Right atrium auricular region (tissue), 2 donors: Measurements from ENCODE around the gene NTNG1. TPM values are rescaled to one million over a fixed set of nuclear protein-coding genes. Genes with fewer than 3 reads are reported as not detected.

Experiments used
- DNase-seq: peaks from one replicate; pipeline ENCODE4 v3.0.0-alpha.2; 2019; ENCODE audit warnings: low spot score
- H3K27ac ChIP-seq, 2 donors: fragments of 200-600 bp; sonication (generic); 1 replicate in 1 of 2; 2 replicates in 1 of 2; pipeline ENCODE4 v1.5.1; 2016 to 2019
- H3K27me3 ChIP-seq, 2 donors: fragments of 200-600 bp; sonication (generic); one replicate each; pipeline versions ENCODE4 v1.5.1 to v1.6.0; 2017 to 2019
- H3K36me3 ChIP-seq: fragments of 200-600 bp; sonication (generic); one replicate; pipeline ENCODE4 v1.5.1; 2016
- H3K4me1 ChIP-seq, 2 donors: fragments of 200-600 bp; sonication (generic); one replicate each; pipeline versions ENCODE4 v1.5.1 to v1.6.0; 2017 to 2019
- H3K4me3 ChIP-seq, 2 donors: fragments of 200-600 bp; sonication (generic); 1 replicate in 1 of 2; 2 replicates in 1 of 2; pipeline ENCODE4 v1.5.1; 2017 to 2019; ENCODE audit warnings: mild to moderate bottlenecking in 1 of 2, moderate library complexity in 1 of 2
- H3K9me3 ChIP-seq, 2 donors: fragments of 200-600 bp; sonication (generic); one replicate each; pipeline ENCODE4 v1.5.1; 2019
- total RNA-seq, 2 donors: library from RNA; depleted of rRNA; stranded (reverse); fragments of >200 nt; gene quantifications; one replicate each; pipeline ENCODE4 v1.1.0, GENCODE V29; 2016
- TF ChIP-seq, protein P1 (sequence below), 2 donors: fragments of 200-600 bp; sonication (generic); IDR thresholded peaks; one replicate each; pipeline ENCODE4 v1.5.1; 2019; ENCODE audit warnings: antibody characterized with exemption in 2 of 2

Gene NTNG1
- total RNA-seq, 2 donors from 2014 or later = 1.8 to 2.6 TPM

DNA sequence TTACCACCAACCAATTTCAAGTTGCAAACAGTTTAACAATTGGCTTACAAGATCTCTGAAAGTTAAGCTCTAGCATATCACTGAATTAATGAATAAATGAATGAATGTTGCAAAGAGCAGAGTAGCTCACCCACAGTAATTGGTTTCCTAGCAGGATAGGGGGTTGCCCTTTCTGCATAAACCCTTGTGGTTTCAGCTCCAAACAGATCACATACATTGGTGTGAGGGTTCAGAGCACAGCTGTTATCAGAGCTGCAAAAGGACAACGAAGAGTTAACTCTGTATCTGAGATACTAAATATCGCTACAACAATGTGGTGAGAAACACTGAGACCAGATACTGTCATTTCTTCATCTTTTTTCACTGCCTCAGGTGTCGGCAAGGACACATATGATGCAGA is 46.6 kb downstream of the NTNG1 start:
- H3K4me3 ChIP-seq = no peak overlapping the region
- DNase-seq = no peak
- H3K4me1 ChIP-seq = no peaks in the 10 kb centered on the region
- H3K9me3 ChIP-seq = no peaks in the 10 kb centered on the region
- no peaks in the 10 kb centered on the region for H3K36me3 ChIP-seq
- no peaks in the 10 kb centered on the region for H3K27me3 ChIP-seq
- no peak overlapping the region for H3K27ac ChIP-seq
- TF ChIP-seq, protein P1, sequence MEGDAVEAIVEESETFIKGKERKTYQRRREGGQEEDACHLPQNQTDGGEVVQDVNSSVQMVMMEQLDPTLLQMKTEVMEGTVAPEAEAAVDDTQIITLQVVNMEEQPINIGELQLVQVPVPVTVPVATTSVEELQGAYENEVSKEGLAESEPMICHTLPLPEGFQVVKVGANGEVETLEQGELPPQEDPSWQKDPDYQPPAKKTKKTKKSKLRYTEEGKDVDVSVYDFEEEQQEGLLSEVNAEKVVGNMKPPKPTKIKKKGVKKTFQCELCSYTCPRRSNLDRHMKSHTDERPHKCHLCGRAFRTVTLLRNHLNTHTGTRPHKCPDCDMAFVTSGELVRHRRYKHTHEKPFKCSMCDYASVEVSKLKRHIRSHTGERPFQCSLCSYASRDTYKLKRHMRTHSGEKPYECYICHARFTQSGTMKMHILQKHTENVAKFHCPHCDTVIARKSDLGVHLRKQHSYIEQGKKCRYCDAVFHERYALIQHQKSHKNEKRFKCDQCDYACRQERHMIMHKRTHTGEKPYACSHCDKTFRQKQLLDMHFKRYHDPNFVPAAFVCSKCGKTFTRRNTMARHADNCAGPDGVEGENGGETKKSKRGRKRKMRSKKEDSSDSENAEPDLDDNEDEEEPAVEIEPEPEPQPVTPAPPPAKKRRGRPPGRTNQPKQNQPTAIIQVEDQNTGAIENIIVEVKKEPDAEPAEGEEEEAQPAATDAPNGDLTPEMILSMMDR (IDR thresholded peaks at IDR 0.05) = no peak

DNA sequence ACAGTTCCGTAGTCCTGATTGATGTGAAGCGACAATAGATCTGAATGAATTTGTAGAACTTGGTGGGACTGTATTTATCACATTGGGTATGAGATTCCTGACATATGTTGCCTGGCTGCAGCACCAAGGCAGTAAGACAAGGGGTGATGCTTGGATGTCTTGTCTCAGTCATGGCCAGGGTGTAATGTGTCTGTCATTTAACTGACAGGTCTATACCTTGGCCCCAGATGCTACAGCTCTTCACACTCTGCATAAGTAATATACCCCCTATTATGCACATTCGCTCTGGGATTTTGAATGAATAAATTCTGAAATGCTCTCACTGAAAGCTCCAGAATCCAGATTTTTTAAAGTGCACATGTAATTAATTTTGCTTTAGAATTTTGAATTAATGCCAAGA is 47.3 kb downstream of the NTNG1 start:
- H3K36me3 ChIP-seq = no peaks in the 10 kb centered on the region
- H3K4me3 ChIP-seq = no peak overlapping the region
- H3K27me3 ChIP-seq = no peaks in the 10 kb centered on the region
- no peak for DNase-seq
- H3K9me3 ChIP-seq = no peaks in the 10 kb centered on the region
- H3K4me1 ChIP-seq = no peaks in the 10 kb centered on the region
- no peak overlapping the region for H3K27ac ChIP-seq
- TF ChIP-seq, protein P1 (IDR thresholded peaks at IDR 0.05) = no peak

DNA sequence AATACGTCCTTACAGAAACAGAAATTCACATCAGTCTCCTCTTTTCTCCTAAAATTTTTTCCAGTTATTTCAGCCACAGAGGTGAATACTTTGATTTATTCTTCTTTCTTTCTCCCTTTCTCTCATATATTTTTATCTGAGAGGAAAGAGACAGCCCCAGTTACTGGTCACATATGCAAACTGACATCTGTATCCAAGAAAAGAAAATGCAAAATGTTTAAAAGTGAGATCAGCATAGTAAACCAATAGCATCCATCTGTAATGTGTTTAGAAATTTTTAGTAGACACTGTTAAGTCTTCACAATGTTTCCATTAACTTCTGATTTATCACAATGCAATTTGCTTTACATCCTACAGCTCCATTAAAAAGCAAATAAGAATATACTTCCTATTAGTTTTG is 53.5 kb downstream of the NTNG1 start:
- Histone ChIP-seq H3K27ac (no peak overlapping the region), H3K36me3 (no peaks in the 10 kb centered on the region), H3K9me3 (no peaks in the 10 kb centered on the region), H3K4me1 (no peaks in the 10 kb centered on the region), H3K27me3 (no peaks in the 10 kb centered on the region), H3K4me3 (no peak overlapping the region)
- TF ChIP-seq, protein P1 (IDR thresholded peaks at IDR 0.05) = no peak
- no peak for DNase-seq

DNA sequence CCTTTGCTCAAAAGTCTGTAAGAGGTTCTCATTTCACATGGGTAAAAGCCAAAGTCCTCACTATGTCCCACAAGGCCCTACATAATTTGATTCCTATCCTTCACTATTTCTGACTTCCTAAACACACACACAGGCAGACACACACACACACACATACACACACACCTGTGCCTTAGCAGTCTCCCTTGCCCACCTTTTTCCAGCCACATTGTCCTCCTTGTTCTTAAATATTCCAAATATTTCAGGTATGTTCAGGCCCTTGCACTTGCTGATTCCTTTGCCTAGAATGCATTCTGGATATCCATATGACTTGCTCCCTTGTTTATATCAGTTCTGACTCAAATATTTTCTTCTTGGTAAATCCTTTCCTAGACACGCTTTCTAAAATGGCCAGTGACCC is 54.6 kb downstream of the NTNG1 start:
- Histone ChIP-seq H3K27me3 (no peaks in the 10 kb centered on the region), H3K4me1 (no peaks in the 10 kb centered on the region), H3K9me3 (no peaks in the 10 kb centered on the region), H3K36me3 (no peaks in the 10 kb centered on the region), H3K27ac (no peak overlapping the region), H3K4me3 (no peak overlapping the region)
- DNase-seq = no peak
- TF ChIP-seq, protein P1 (IDR thresholded peaks at IDR 0.05) = no peak

DNA sequence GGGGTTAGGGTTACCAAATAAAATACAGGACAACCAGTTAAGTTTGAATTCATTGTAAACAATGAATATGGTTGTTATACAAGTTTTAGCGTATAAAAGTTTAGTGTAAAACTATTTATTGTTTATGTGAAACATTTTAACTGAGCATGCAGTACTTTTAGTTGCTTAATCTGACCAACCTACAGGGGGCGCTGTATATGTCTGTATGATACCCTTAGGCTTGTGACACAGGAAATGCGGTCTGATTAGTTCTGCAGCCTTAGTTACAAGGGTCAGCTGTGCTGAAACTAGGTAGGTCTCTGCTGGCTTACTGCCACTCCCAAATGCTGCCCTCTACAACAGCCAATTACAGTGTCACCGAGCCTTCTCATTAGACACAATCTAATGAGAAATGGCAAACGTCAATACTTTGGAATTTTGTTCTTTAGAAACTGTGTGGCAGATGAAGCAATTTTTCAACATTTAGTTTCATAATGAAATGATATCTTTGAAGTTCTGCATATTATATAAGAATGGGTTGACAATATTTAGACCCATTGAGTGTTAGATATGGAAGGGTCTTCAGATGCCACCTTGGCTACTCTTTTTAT is 56.2 kb downstream of the NTNG1 start:
- Histone ChIP-seq H3K4me1 (no peaks in the 10 kb centered on the region), H3K27ac (no peak overlapping the region), H3K36me3 (no peaks in the 10 kb centered on the region), H3K9me3 (peaks cover 0 to 3% of the 10 kb centered on the region in 2 donors), H3K4me3 (no peak overlapping the region), H3K27me3 (no peaks in the 10 kb centered on the region)
- no peak for DNase-seq
- TF ChIP-seq, protein P1 (IDR thresholded peaks at IDR 0.05) = peak in 1 of 2 donors; percentile 45

DNA sequence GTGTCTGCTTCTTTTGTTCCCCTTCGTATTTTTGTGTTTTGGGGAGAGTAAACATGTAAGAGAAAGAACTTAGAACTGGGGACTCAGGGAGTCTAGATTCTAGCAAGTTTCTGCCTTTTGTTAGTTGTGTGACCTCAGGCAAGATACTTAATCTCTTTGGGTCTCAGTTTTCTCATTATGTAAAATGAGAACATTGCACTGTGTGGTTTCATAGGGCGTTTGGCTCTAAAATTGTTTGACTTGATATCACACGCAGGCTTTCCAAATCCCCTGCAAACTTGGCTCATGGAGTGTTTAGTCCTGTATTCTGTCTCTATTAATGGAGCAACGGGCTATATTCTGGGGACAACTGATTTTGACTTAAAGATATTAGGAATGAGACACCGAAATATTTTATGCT is 57.7 kb downstream of the NTNG1 start:
- TF ChIP-seq, protein P1 (IDR thresholded peaks at IDR 0.05) = no peak
- no peak overlapping the region for H3K27ac ChIP-seq
- H3K27me3 ChIP-seq = no peaks in the 10 kb centered on the region
- H3K4me3 ChIP-seq = no peak overlapping the region
- DNase-seq = no peak
- H3K4me1 ChIP-seq = no peaks in the 10 kb centered on the region
- H3K36me3 ChIP-seq = no peaks in the 10 kb centered on the region
- peaks cover 0 to 14% of the 10 kb centered on the region in 2 donors for H3K9me3 ChIP-seq
